Erythroblast (primary cell): ENCODE data around the gene HLX.

Source experiments
- GATA1 ChIP-seq: IDR thresholded peaks from 2 replicates; pipeline ENCODE4 v1.6.1; 2011; ENCODE audit warnings: low read depth, mild to moderate bottlenecking, control low read depth, low read length, moderate library complexity
- POLR2A ChIP-seq: IDR thresholded peaks from 2 replicates; pipeline ENCODE4 v1.6.1; 2011; ENCODE audit warnings: mild to moderate bottlenecking, low read length

DNA sequence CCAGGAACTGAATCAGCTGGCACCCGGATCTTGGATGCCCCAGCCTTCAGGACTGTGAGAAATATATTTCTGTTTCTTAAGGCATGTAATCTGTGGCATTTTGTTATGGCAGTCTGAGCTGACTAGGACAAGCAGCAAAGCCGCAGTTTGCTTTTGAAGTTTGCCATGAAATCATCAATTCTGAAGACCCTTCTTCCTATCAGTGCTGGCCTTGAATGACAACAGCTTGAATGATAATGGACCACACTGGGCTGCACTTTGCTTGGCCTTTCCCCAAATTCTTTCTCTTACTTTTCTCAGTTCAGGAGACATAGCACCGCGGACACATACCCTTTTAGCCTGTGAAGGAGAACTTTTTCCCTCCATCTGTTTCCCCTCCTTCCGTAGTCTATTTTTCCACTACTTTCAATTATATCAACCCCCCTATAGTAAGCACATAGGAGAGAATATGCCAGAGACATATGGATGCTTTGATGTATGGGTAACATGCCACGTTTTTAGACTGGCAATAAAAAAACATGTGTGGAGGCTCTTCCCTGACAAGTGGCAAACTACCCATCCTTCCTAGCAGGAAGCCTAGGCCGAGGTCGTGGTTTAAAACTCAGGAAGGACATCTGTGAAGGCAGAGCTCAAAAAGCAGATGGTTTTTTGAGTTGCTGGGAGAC is 42.9 kb downstream of the HLX start:
- TF ChIP-seq POLR2A (no peak), GATA1 (no peak)
